ENCODE results near the gene WBP1L. TPM values are rescaled to one million over a fixed set of nuclear protein-coding genes. Genes with fewer than 3 reads are reported as not detected.

WBP1L gene
- total and polyA plus RNA-seq, 2 of the 13 experiments (the other 11 are each of a cell fraction or from before 2014, with no cell fraction given): 8.3 to 12.3 TPM

- TF ChIP-seq ZFX (CRISPR knock-in tag; IDR thresholded peaks at IDR 0.05; ENCODE audit: low read depth) (peak; percentile 87), SRY (CRISPR knock-in tag; IDR thresholded peaks at IDR 0.05) (no peak), SMAD9 (CRISPR knock-in tag; IDR thresholded peaks at IDR 0.05) (no peak; the same call in 1 of the 2 replicates), NONO (IDR thresholded peaks at IDR 0.05) (no peak), NONO (CRISPR knock-in tag; conservative IDR thresholded peaks at IDR 0.05) (peak; percentile 58; the same call in 1 of the 2 replicates), SNAPC4 (CRISPR knock-in tag; IDR thresholded peaks at IDR 0.05) (0 out of 2 replicates have a peak, but pooled peaks have one; percentile 15), MED1 (CRISPR knock-in tag; IDR thresholded peaks at IDR 0.05) (0 out of 2 replicates have a peak, but pooled peaks have one; percentile 17), RBFOX2 (IDR thresholded peaks at IDR 0.05; ENCODE audit: low read depth, low read length) (peak; percentile 12; the same call in 1 of the 2 replicates), ZNF576 (CRISPR knock-in tag; IDR thresholded peaks at IDR 0.05) (no peak), RAD51 (IDR thresholded peaks at IDR 0.05; ENCODE audit: borderline replicate concordance) (peak; percentile 45; the same call in 1 of the 2 replicates), ZNF556 (CRISPR knock-in tag; IDR thresholded peaks at IDR 0.05; ENCODE audit: borderline replicate concordance) (0 out of 2 replicates have a peak, but pooled peaks have one; percentile 9), XRCC5 (optimal IDR thresholded peaks at IDR 0.05; ENCODE audit: low read length) (peak; percentile 15), CAMTA2 (CRISPR knock-in tag; IDR thresholded peaks at IDR 0.05; ENCODE audit: borderline replicate concordance) (0 out of 2 replicates have a peak, but pooled peaks have one; percentile 48), SAFB2 (CRISPR knock-in tag; IDR thresholded peaks at IDR 0.05; ENCODE audit: borderline replicate concordance, low read depth) (0 out of 2 replicates have a peak, but pooled peaks have one; percentile 3), CTCF (CRISPR knock-in tag; IDR thresholded peaks at IDR 0.05) (peak; percentile 38), CEBPB (IDR thresholded peaks at IDR 0.05; ENCODE audit: borderline replicate concordance, low read depth, low read length) (peak; percentile 19; the same call in 1 of the 2 replicates), HDAC2 (CRISPR knock-in tag; IDR thresholded peaks at IDR 0.05) (0 out of 2 replicates have a peak, but pooled peaks have one; percentile 10), E2F1 (CRISPR knock-in tag; IDR thresholded peaks at IDR 0.05) (peak; percentile 73), POLR2G (IDR thresholded peaks at IDR 0.05; ENCODE audit: low read depth, low read length) (peak; percentile 41; the same call in 1 of the 2 replicates), ARID2 (CRISPR knock-in tag; IDR thresholded peaks at IDR 0.05; ENCODE audit: borderline replicate concordance) (0 out of 2 replicates have a peak, but pooled peaks have one; percentile 0)
These were observed 29.7 kb upstream of the WBP1L start, which contains the start of gene ARL3 (continued) for GRCh38 chr10:102713814-102714620.
